ENCODE results near the gene FAM53B.

FAM53B gene

DNA sequence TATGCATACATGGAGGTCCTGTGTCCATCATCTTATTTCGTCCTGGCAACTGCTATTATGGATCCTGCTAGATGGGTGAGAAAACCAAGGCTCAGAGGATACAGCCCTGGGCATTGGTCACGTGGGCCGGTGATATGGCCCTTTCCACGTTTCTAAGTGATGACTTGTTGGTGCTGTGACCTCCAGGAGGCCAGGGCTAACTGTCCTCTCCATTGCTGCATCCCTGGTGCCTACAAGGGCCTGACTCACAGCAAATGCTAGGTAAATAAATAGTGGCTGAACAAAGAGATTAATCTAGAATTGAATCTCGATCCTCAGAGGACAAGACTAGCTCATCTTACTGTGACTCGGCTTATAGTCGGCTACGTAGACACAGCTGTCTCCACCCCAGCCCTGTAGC, 78.6 kb downstream of the FAM53B start:
- no peaks in the 10 kb centered on the region for H3K9me3 ChIP-seq
- DNase-seq (ENCODE audit: low spot score in 2 of 2) = no peak
- no peak overlapping the region for H3K4me3 ChIP-seq
- H3K4me1 ChIP-seq = no peaks in the 10 kb centered on the region
- in situ Hi-C loops (cut with MboI; ENCODE audit: low sequenced_read_pairs) = no loop called here
- no peaks in the 10 kb centered on the region for H3K27me3 ChIP-seq (ENCODE audit: low read depth)
- no peaks in the 10 kb centered on the region; the same call in 1 of the 2 replicates for H3K36me3 ChIP-seq (replicated peaks)

DNA sequence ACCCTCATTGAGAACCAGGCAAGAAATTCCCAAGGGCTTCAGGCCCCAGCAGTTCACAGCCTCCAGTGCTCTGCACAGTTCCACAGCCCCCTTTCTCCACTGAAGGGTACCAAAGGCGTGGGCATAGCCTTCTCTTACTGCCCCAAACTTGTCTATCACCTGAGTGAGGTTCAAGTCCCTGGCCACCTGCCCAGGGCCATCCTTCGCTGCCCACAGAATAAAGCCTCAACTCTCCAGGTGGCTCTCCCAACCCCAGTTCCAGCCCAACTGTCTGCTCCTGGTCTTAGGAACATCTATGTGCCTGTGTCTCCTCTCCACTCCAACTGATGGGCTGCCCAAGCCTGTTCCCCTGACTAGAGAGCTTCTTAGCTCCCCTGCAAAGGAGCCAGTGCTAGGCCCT, 79.1 kb downstream of the FAM53B start:
- Histone ChIP-seq H3K27me3 (ENCODE audit: low read depth) (no peaks in the 10 kb centered on the region), H3K4me3 (no peak overlapping the region), H3K36me3 (replicated peaks) (no peaks in the 10 kb centered on the region; the same call in 1 of the 2 replicates), H3K9me3 (no peaks in the 10 kb centered on the region), H3K4me1 (no peaks in the 10 kb centered on the region)
- in situ Hi-C loops (cut with MboI; ENCODE audit: low sequenced_read_pairs) = no loop called here
- no peak for DNase-seq (ENCODE audit: low spot score in 2 of 2)

DNA sequence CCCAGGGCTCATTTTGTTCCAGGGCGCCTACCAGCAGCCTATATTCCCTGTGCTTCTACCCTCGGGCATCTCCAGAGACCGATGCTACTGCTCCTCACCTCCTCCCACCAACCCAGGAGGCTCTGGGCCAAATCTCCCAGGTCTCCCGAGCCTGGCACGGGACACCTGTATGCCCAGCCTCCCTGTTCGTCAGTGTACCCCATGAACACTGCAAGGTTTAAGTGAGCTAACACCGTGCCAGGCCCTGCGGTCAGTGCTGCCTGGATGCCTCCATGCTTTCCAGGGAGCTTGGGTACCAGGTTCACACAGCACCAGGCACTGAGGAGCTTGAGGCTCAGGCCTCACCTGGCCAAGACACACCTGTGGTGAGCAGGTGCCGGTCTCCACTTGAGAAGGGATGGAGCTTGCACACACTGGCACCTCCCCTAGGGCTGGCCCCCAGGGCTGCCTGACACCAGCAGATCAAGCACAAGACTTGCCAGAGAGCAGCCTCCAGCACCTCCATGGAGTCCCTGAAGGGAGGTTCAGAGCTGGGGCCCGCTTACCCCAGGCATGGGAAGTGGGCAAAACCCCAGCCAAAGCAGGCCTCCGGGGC, 80.3 kb downstream of the FAM53B start:
- no peak overlapping the region for H3K4me3 ChIP-seq
- H3K27me3 ChIP-seq (ENCODE audit: low read depth) = no peaks in the 10 kb centered on the region
- H3K36me3 ChIP-seq (replicated peaks) = no peaks in the 10 kb centered on the region; the same call in 1 of the 2 replicates
- H3K9me3 ChIP-seq = no peaks in the 10 kb centered on the region
- no peaks in the 10 kb centered on the region for H3K4me1 ChIP-seq
- in situ Hi-C loops (cut with MboI; ENCODE audit: low sequenced_read_pairs) = no loop called here
- DNase-seq (ENCODE audit: low spot score in 2 of 2) = no peak

DNA sequence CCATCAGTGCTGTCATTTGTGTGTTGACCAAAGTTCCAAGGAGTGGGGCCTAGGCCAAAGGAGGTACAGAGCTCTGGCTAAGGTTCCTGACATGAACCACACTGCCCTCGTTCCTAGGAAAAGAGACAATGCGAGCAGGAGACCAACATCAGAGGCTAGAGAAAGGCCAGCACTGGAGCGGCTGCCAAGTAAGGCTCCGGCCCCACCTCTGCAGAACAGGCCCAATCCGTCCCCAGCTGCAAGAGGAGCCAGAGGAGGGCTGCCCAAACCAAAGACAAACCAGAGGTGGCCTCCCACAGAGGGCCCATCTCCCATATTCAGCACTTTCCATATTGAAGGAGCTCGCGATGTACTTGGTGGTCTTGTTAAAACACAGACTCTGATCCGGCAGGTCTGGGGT, 81.0 kb downstream of the FAM53B start:
- H3K27me3 ChIP-seq (ENCODE audit: low read depth) = no peaks in the 10 kb centered on the region
- no peaks in the 10 kb centered on the region for H3K9me3 ChIP-seq
- in situ Hi-C loops (cut with MboI; ENCODE audit: low sequenced_read_pairs) = no loop called here
- DNase-seq (ENCODE audit: low spot score in 2 of 2) = no peak
- no peak overlapping the region for H3K4me3 ChIP-seq
- no peaks in the 10 kb centered on the region; the same call in 1 of the 2 replicates for H3K36me3 ChIP-seq (replicated peaks)
- H3K4me1 ChIP-seq = no peaks in the 10 kb centered on the region

DNA sequence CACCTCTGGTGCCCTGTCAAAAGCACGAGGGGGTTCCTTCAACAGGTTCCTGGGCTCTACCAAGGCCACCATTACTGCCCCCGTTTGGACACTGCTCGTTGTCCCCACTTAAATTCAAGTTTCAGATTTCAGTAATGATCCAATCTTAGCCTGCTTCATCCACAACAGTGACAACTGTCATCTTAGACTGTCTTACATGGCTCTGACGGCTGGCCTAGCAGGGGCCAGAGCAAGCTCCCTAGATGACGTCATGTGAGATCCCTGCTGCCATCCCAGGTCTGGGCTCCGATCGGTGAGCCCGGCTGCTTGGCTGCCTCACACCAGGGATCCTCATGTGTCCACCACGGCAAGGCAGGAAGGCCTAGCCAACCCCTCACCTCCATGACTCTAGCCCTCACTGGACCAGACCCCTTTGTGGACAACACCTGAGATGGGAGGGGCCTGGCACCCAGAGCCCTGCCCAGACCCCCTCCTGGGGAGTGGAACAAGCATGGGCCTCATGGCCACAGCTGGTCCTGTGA, 82.5 kb downstream of the FAM53B start:
- DNase-seq (ENCODE audit: low spot score in 2 of 2) = no peak
- H3K36me3 ChIP-seq (replicated peaks) = no peaks in the 10 kb centered on the region; the same call in 1 of the 2 replicates
- no peaks in the 10 kb centered on the region for H3K9me3 ChIP-seq
- H3K27me3 ChIP-seq (ENCODE audit: low read depth) = no peaks in the 10 kb centered on the region
- H3K4me3 ChIP-seq = no peak overlapping the region
- no peaks in the 10 kb centered on the region for H3K4me1 ChIP-seq
- in situ Hi-C loops (cut with MboI; ENCODE audit: low sequenced_read_pairs) = no loop called here

DNA sequence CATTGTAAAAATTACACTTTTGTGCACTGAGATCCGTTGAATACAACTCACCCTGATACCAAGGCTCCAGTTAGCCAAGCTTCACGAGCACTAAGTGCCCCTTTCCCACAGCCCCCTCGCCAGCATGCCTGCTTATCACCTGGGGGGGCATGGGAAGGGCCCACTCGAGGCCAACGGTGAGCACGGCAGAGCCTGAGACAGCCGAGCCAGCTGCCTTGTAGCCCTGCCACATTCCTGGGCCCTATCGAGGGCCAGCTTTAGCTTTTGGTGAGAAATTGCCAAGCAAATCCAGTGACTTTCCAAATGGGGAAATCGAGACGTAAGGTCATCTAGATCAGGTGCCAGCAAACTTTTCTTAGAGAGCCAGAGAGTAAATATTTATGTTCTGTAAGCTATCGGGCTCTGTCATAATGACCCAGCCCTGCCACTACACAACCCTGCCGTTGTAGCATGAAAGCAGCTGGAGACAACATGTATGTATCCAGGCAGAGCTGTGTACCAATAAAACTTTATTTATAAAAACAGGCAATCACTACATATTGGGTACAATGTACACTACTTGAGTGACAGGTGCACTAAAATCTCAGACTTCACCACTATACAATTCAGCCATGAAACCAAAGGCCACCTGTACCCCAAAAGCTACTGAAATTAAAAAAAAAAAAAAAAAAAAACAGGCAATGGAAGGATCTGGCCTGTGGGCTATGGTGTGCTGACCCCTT, 83.6 kb downstream of the FAM53B start:
- in situ Hi-C loops (cut with MboI; ENCODE audit: low sequenced_read_pairs) = no loop called here
- no peaks in the 10 kb centered on the region; the same call in 1 of the 2 replicates for H3K36me3 ChIP-seq (replicated peaks)
- no peaks in the 10 kb centered on the region for H3K4me1 ChIP-seq
- H3K9me3 ChIP-seq = no peaks in the 10 kb centered on the region
- no peak overlapping the region for H3K4me3 ChIP-seq
- DNase-seq (ENCODE audit: low spot score in 2 of 2) = no peak
- H3K27me3 ChIP-seq (ENCODE audit: low read depth) = no peaks in the 10 kb centered on the region

DNA sequence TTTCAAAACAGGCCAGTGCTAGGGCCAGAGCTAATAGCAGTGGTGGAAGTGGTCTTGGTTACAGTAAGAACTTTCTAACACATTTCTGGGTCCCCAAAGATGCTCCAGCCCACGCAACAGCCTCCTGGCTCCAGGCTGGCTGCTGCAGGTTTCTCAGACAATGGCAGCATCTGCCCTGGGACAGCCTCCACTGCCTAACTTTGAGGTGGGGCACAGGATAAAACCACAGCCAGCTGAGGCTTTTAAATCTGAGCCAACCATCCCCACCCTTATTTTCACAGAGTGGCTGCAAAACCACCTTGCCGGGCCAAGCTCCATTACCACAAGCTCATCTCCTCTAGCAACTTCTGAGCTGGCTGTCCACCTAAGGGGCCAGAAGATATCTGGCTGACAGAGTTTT, 84.8 kb downstream of the FAM53B start:
- H3K4me1 ChIP-seq = no peaks in the 10 kb centered on the region
- H3K36me3 ChIP-seq (replicated peaks) = no peaks in the 10 kb centered on the region; the same call in 1 of the 2 replicates
- no peaks in the 10 kb centered on the region for H3K9me3 ChIP-seq
- DNase-seq (ENCODE audit: low spot score in 2 of 2) = no peak
- no peaks in the 10 kb centered on the region for H3K27me3 ChIP-seq (ENCODE audit: low read depth)
- in situ Hi-C loops (cut with MboI; ENCODE audit: low sequenced_read_pairs) = no loop called here
- H3K4me3 ChIP-seq = no peak overlapping the region

DNA sequence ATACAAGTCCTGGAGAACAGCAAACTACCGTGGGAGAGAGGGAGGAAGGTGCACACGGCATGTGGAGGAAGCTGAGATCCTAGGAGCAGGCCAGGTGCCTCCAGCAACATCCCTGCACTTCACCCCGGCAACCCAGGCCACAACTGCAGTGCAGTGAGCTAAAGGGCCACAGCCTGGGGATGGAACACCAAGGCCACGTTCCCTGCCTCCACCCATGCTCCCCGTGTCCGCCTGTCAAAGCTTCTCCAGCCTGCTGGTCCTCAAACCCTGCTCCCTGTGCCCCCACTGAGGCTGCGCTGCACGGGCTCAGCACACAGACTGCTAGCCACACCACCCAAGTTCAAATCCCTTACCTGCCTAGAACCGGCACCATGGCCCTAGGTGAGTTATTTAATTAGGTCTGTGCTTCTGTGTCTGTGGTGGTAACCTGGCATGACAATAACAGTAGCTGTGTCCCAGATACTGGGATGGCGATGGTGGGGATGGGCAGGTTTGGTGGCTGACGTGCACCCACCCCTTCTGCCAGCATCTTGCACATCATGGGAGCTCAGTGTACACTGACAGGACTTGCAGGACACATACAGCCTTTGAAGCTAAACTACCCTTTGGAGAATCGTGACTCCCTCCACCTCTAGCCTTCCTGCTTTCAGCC, 85.5 kb downstream of the FAM53B start:
- H3K9me3 ChIP-seq = no peaks in the 10 kb centered on the region
- in situ Hi-C loops (cut with MboI; ENCODE audit: low sequenced_read_pairs) = no loop called here
- no peaks in the 10 kb centered on the region for H3K4me1 ChIP-seq
- no peak for DNase-seq (ENCODE audit: low spot score in 2 of 2)
- no peak overlapping the region for H3K4me3 ChIP-seq
- no peaks in the 10 kb centered on the region; the same call in 1 of the 2 replicates for H3K36me3 ChIP-seq (replicated peaks)
- no peaks in the 10 kb centered on the region for H3K27me3 ChIP-seq (ENCODE audit: low read depth)

DNA sequence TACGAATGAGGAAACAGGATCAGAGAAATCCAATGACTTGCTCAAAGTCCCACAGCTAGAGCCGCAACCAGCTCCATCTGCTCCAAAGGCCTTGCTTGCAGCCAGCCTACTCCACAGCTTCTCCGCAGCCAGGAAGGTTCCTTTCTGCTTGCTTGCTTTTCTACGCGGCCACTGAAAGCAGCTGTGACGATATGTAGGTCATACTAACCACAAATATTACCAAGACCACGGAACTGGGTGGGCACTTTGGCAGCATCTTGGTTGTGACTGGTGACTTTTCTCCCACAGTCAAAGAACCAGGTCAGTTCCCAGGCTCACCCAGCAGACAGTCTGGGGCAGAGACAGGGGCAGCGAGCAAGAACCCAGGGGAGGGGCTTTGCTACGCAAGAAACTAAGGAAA, 86.4 kb downstream of the FAM53B start:
- Histone ChIP-seq H3K9me3 (no peaks in the 10 kb centered on the region), H3K36me3 (replicated peaks) (no peaks in the 10 kb centered on the region), H3K4me1 (no peaks in the 10 kb centered on the region), H3K4me3 (no peak overlapping the region), H3K27me3 (ENCODE audit: low read depth) (no peaks in the 10 kb centered on the region)
- in situ Hi-C loops (cut with MboI; ENCODE audit: low sequenced_read_pairs) = no loop called here
- no peak for DNase-seq (ENCODE audit: low spot score in 2 of 2)

DNA sequence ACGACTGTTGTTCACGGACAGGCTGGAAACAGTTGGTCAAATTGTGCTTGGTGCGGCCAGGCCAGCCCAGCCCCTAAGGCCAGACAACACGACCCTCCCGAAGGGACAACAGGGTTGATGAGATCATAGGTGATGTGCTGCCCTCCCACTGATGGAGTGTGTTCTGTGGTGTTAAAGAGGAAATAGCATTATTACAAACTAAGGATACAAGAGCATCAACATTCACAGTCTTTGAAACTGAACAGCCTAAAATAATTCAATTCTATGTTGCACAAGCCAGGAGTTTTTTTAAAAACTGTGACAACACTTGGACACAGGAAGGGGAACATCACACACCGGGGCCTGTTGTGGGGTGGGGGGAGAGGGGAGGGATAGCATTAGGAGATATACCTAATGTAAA, 87.6 kb downstream of the FAM53B start:
- Histone ChIP-seq H3K9me3 (no peaks in the 10 kb centered on the region), H3K4me1 (no peaks in the 10 kb centered on the region), H3K4me3 (no peak overlapping the region), H3K36me3 (replicated peaks) (no peaks in the 10 kb centered on the region), H3K27me3 (ENCODE audit: low read depth) (no peaks in the 10 kb centered on the region)
- DNase-seq (ENCODE audit: low spot score in 2 of 2) = no peak
- in situ Hi-C loops (cut with MboI; ENCODE audit: low sequenced_read_pairs) = no loop called here

DNA sequence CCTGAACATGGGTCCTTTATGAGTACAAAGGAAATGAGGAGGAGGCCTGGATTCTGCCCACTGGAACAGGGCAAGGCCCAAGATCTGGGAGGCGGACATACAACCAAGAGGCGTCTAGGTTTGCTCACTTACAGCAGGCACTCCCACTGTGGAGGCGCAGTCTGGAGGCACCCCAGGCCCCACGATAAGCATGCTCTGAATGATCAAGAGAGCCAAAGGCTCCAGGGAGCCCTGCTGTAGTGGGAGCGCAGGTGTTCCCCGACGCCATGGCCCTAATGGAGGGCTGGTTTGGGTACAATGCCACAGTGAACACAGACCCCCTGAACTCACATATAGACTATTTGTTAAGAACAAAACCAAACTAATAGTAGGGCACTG, 88.1 kb downstream of the FAM53B start:
- DNase-seq (ENCODE audit: low spot score in 2 of 2) = no peak
- Histone ChIP-seq H3K4me1 (no peaks in the 10 kb centered on the region), H3K36me3 (replicated peaks) (no peaks in the 10 kb centered on the region), H3K4me3 (no peak overlapping the region), H3K27me3 (ENCODE audit: low read depth) (no peaks in the 10 kb centered on the region), H3K9me3 (no peaks in the 10 kb centered on the region)
- in situ Hi-C loops (cut with MboI; ENCODE audit: low sequenced_read_pairs) = no loop called here

DNA sequence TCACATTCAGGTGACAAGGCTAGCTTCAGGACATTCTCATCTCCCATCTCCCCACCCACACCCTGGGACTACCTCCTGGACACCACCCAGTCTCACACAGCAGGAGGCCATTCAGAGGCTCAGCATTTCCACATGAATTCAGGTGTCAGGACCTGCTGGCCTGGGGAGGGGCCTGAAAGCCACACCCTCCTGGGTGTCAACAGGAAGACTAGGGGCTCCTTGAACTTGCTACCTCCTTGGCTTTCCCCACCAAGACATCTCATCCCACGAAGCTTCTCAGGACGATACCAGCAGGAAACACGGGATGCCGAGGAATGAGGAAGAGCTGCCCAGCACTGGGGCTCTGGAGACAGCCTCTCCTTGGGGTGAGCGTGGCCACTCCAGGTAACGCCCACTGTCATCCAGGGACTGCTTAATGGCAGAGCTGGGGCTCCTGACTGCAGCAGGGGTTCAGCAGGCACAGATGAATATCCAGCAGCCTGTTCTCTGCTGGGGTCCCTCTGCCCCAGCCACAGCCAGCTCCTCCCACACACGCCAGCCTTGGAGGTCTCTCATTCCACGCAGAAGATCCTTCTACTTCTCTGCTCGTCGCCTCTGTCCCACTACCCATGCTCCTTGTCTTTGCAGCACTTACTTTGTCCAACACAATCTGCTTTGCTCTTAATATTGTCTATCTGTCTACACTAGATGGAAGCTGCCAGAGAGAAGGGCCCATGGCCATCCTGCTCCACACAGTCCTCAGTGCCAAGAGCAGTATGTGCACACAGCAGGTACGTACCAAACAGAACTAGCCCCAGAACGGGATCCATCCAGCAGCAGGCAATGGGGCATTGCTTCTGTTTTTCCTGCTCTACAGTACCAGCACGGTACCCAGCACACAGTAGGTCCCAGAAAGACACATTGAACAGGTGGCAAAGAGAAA, 88.7 kb downstream of the FAM53B start:
- no peak for DNase-seq (ENCODE audit: low spot score in 2 of 2)
- H3K4me1 ChIP-seq = no peaks in the 10 kb centered on the region
- no peaks in the 10 kb centered on the region for H3K9me3 ChIP-seq
- H3K36me3 ChIP-seq (replicated peaks) = no peaks in the 10 kb centered on the region
- in situ Hi-C loops (cut with MboI; ENCODE audit: low sequenced_read_pairs) = no loop called here
- H3K4me3 ChIP-seq = no peak overlapping the region
- no peaks in the 10 kb centered on the region for H3K27me3 ChIP-seq (ENCODE audit: low read depth)

DNA sequence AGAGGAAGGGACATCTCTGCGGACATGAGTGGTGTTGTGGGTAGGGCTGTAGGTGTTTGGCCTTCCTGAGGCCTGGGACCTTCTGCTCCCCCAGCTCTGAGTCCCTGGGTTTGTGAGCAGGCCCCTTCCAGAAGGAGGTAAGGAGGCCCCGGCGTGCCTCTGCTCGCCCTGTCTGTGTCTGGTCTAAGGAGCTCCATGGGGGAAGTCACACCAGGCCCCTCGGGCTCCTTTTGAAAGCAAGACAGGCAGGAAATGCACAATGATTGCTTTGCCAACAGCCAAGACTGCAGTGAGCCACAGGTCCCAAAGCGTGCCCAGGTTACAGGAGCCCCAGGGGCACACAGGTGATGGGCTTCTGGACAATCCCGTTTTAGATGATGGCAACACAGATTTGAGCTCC, 89.5 kb downstream of the FAM53B start:
- Histone ChIP-seq H3K4me1 (no peaks in the 10 kb centered on the region), H3K9me3 (no peaks in the 10 kb centered on the region), H3K27me3 (ENCODE audit: low read depth) (no peaks in the 10 kb centered on the region), H3K36me3 (replicated peaks) (no peaks in the 10 kb centered on the region), H3K4me3 (no peak overlapping the region)
- in situ Hi-C loops (cut with MboI; ENCODE audit: low sequenced_read_pairs) = no loop called here
- DNase-seq (ENCODE audit: low spot score in 2 of 2) = no peak

All from HAP-1 (cell line).